Choroid plexus epithelial cell (primary cell): ENCODE results near the gene SPTBN4.

ENCODE experiments used
- DNase-seq: peaks from one replicate; pipeline ENCODE4 v3.0.0-alpha.2; 2010; ENCODE audit warnings: low read depth
- H3K4me3 ChIP-seq: 2 replicates; pipeline ENCODE4 v1.5.1; 2011; ENCODE audit warnings: low read depth, mild to moderate bottlenecking, control low read depth, low read length, moderate library complexity
- CTCF ChIP-seq: conservative IDR thresholded peaks from 2 replicates; pipeline ENCODE4 v1.5.1; 2011; ENCODE audit warnings: low read depth, mild to moderate bottlenecking, control low read depth, inconsistent platforms, low read length, moderate library complexity

SPTBN4 gene

GRCh38 chr19:40549007-40549708 lies 82.4 kb downstream of the SPTBN4 start:
- no peak overlapping the region for H3K4me3 ChIP-seq
- TF ChIP-seq CTCF = peak; percentile 56
- peak; percentile 56 for DNase-seq

DNA sequence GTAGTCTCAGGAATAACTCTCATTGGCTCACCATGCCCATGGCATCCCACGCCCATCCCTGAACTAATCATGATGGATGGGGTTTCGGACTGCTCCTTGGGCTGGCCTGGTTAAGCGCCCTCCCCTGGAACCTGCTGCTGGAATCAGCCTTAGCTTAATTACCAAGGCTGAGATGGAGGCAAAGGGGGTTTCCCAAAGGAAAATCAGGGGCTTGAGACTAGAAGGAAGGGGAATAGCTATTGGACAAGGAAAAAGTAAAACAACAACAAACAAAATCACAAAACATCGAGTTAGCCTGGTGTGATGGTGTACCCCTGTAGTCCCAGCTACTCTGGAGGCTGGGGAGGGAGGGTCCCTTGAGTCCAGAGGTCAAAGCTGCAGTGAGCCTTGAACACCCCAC lies 84.2 kb downstream of the SPTBN4 start:
- no peak for DNase-seq
- H3K4me3 ChIP-seq = no peak overlapping the region
- TF ChIP-seq CTCF = no peak

GRCh38 chr19:40552848-40553247 lies 86.0 kb downstream of the SPTBN4 start:
- TF ChIP-seq CTCF = no peak
- H3K4me3 ChIP-seq = no peak overlapping the region
- no peak for DNase-seq

- no peak for TF ChIP-seq CTCF
- no peak for DNase-seq
- no peak overlapping the region for H3K4me3 ChIP-seq
These were observed 87.4 kb downstream of the SPTBN4 start for GRCh38 chr19:40553885-40554857.

DNA sequence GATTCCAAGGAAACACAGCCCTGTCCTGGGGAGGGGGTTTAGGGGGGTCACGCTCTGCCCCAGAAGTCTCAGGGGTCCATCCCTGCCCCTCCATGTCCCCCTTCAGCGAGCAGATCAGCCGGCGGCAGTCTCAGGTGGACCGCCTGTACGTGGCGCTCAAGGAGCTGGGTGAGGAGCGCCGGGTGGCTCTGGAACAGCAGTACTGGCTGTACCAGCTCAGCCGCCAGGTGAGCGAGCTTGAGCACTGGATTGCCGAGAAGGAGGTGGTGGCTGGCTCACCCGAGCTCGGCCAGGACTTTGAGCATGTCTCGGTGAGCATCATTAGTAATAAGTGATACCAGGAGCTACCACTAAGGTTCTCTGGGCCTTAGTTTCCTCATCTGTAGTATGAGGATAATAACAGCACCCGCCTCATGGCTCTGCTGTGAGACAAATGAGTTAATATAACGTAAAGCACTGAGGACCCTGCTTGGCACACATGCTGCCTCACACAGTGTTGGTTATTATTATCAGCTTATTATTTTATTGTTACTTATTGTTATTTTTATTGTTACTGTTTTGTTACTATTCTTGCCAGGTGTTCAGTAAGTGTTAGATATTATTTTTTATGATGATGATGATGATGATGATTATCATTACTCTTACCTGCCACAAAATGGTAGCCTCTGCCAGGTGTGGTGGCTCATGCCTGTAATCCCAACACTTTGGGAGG lies 89.3 kb downstream of the SPTBN4 start:
- no peak for TF ChIP-seq CTCF
- H3K4me3 ChIP-seq = no peak overlapping the region
- no peak for DNase-seq

GRCh38 chr19:40556953-40557530 lies 90.2 kb downstream of the SPTBN4 start:
- no peak for TF ChIP-seq CTCF
- no peak overlapping the region for H3K4me3 ChIP-seq
- no peak for DNase-seq
